Parathyroid adenoma (tissue), 2 donors: Measurements from ENCODE around the gene TAB2.

ENCODE experiments used
- H2AFZ ChIP-seq: fragments of 300-600 bp; sonication (generic); one replicate; pipeline ENCODE4 v1.7.0; 2017; ENCODE audit warnings: antibody characterized with exemption, mild to moderate bottlenecking
- H3K27ac ChIP-seq: fragments of 300-600 bp; sonication (generic); one replicate; pipeline ENCODE4 v1.7.0; 2017
- H3K27me3 ChIP-seq: fragments of 300-600 bp; sonication (generic); one replicate; pipeline ENCODE4 v1.7.0; 2017; ENCODE audit warnings: low read length; ENCODE audit not compliant: control insufficient read depth, insufficient read depth
- H3K36me3 ChIP-seq: fragments of 300-600 bp; sonication (generic); one replicate; pipeline ENCODE4 v1.7.0; 2017; ENCODE audit warnings: low read length; ENCODE audit not compliant: control insufficient read depth, insufficient read depth
- H3K4me1 ChIP-seq: fragments of 300-600 bp; sonication (generic); one replicate; pipeline ENCODE4 v1.7.0; 2017; ENCODE audit warnings: control low read depth
- H3K4me2 ChIP-seq: fragments of 300-600 bp; sonication (generic); one replicate; pipeline ENCODE4 v1.7.0; 2017; ENCODE audit warnings: low read length
- H3K4me3 ChIP-seq: fragments of 300-600 bp; sonication (generic); one replicate; pipeline ENCODE4 v1.7.0; 2017; ENCODE audit warnings: low read depth, low read length
- H3K79me2 ChIP-seq: fragments of 300-600 bp; sonication (generic); one replicate; pipeline ENCODE4 v1.7.0; 2017; ENCODE audit warnings: control low read depth
- H3K9ac ChIP-seq: fragments of 300-600 bp; sonication (generic); one replicate; pipeline ENCODE4 v1.7.0; 2017; ENCODE audit warnings: mild to moderate bottlenecking
- H3K9me3 ChIP-seq: fragments of 300-600 bp; sonication (generic); one replicate; pipeline ENCODE4 v1.7.0; 2017; ENCODE audit warnings: low read length; ENCODE audit not compliant: control insufficient read depth
- TF ChIP-seq, protein P1 (sequence below): fragments of 300-600 bp; sonication (generic); IDR thresholded peaks from one replicate; pipeline ENCODE4 v1.7.0; 2017; ENCODE audit warnings: antibody characterized with exemption, mild to moderate bottlenecking
- donor health status: primary hyperparathyroidism.

The TAB2 gene

DNA sequence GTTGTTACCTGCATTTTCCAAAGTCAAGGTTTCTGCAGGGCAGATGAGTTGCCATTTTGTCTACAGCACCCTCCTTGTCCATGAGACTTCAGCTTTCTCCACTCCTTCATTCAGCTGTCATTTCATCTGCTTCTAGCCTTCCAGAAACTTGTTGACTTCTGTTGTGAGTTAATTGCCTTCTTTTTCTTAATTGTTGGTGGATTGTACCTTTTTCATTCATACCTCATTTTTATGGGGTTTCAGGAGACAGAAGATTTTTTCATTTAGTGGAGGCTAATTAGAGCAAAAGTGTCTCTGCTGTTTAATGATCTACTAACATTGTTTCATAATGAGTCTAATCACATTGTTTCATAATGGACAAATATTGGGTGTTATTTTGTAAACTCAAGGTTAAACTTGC, 75.0 kb downstream of the TAB2 start:
- no peaks in the 10 kb centered on the region for H3K4me1 ChIP-seq
- H3K9me3 ChIP-seq, result no peaks in the 10 kb centered on the region
- no peak overlapping the region for H3K9ac ChIP-seq
- peaks cover 3% of the 10 kb centered on the region for H3K79me2 ChIP-seq
- H3K27me3 ChIP-seq, result no peaks in the 10 kb centered on the region
- no peak overlapping the region for H3K4me2 ChIP-seq
- no peak overlapping the region for H3K4me3 ChIP-seq
- no peak overlapping the region for H3K27ac ChIP-seq
- no peak overlapping the region for H2AFZ ChIP-seq
- TF ChIP-seq, protein P1, sequence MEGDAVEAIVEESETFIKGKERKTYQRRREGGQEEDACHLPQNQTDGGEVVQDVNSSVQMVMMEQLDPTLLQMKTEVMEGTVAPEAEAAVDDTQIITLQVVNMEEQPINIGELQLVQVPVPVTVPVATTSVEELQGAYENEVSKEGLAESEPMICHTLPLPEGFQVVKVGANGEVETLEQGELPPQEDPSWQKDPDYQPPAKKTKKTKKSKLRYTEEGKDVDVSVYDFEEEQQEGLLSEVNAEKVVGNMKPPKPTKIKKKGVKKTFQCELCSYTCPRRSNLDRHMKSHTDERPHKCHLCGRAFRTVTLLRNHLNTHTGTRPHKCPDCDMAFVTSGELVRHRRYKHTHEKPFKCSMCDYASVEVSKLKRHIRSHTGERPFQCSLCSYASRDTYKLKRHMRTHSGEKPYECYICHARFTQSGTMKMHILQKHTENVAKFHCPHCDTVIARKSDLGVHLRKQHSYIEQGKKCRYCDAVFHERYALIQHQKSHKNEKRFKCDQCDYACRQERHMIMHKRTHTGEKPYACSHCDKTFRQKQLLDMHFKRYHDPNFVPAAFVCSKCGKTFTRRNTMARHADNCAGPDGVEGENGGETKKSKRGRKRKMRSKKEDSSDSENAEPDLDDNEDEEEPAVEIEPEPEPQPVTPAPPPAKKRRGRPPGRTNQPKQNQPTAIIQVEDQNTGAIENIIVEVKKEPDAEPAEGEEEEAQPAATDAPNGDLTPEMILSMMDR, result no peak
- no peaks in the 10 kb centered on the region for H3K36me3 ChIP-seq

DNA sequence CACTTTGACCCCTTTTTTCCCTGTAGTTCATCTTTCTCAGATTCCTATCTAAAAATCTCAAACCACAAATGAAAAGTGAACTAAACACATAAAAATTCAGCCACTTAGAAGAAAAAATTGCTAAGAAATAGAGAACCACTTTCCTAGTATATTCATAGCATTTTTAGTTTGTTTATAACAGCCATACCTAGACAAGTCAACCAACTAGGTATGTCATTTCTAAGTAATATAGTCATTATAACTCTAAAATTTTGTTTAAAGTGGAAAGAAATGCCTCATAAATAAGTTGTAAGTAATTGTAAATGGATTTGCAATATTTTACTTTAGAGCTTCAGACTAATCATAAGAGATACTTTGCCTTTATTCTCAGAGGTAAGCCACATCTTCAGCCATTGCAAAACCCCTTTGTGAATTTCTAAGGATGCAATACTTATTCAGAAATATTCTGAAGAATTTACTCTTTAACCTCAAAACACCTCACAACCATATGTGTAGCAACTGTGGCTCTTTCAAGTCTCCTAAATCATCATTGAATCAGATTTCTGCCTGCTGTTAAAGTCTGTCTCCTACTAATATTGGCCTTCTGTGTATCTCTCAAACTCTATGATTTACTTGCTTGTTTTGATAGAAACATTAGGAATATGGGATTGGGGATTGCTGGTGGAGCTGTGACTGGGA, 75.6 kb downstream of the TAB2 start:
- Histone ChIP-seq H3K79me2 (peaks cover 3% of the 10 kb centered on the region), H2AFZ (no peak overlapping the region), H3K4me2 (no peak overlapping the region), H3K9me3 (no peaks in the 10 kb centered on the region), H3K4me1 (no peaks in the 10 kb centered on the region), H3K27me3 (no peaks in the 10 kb centered on the region), H3K9ac (no peak overlapping the region), H3K27ac (no peak overlapping the region), H3K4me3 (no peak overlapping the region), H3K36me3 (no peaks in the 10 kb centered on the region)
- TF ChIP-seq, protein P1, result no peak

DNA sequence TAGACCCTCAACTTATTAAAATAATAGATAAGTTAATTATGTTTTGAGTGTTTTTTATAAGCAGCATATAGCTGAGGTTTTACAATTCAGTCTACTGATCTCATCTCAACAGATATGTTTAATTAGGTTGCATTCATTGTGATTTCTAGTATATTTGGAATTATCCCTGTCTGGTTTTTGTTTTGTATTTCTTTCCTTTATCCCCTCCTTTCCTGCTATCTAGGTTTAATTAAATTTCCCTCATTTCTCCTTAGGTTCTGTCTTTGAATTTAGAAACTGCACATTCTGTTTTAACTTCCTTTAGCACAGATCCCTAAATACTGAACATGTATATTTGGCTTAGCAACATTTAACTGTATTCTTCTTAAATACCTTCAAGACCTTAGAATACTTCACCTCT, 77.7 kb downstream of the TAB2 start:
- Histone ChIP-seq H2AFZ (no peak overlapping the region), H3K79me2 (no peaks in the 10 kb centered on the region), H3K4me3 (no peak overlapping the region), H3K4me1 (no peaks in the 10 kb centered on the region), H3K9ac (no peak overlapping the region), H3K36me3 (no peaks in the 10 kb centered on the region), H3K9me3 (no peaks in the 10 kb centered on the region), H3K27me3 (no peaks in the 10 kb centered on the region), H3K27ac (no peak overlapping the region), H3K4me2 (no peak overlapping the region)
- TF ChIP-seq, protein P1, result no peak

DNA sequence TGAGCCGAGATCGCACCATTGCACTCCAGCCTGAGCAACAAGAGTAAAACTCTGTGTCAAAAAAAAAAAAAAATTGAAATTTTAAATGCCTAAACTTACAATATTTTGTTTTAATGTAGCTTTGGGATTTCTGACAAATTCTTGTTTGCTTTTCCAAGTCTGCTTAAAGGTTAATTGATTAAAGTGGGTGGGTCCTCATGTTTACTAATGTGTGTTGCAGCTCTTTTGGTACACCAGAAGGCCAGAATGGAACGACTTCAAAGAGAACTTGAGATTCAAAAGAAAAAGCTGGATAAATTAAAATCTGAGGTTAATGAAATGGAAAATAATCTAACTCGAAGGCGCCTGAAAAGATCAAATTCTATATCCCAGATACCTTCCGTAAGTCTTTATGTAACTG, 79.9 kb downstream of the TAB2 start:
- TF ChIP-seq, protein P1, result no peak
- H3K9ac ChIP-seq, result no peak overlapping the region
- no peaks in the 10 kb centered on the region for H3K4me1 ChIP-seq
- H3K4me3 ChIP-seq, result no peak overlapping the region
- no peaks in the 10 kb centered on the region for H3K79me2 ChIP-seq
- H3K9me3 ChIP-seq, result no peaks in the 10 kb centered on the region
- no peaks in the 10 kb centered on the region for H3K27me3 ChIP-seq
- no peak overlapping the region for H3K4me2 ChIP-seq
- H2AFZ ChIP-seq, result no peak overlapping the region
- no peak overlapping the region for H3K27ac ChIP-seq
- no peaks in the 10 kb centered on the region for H3K36me3 ChIP-seq

DNA sequence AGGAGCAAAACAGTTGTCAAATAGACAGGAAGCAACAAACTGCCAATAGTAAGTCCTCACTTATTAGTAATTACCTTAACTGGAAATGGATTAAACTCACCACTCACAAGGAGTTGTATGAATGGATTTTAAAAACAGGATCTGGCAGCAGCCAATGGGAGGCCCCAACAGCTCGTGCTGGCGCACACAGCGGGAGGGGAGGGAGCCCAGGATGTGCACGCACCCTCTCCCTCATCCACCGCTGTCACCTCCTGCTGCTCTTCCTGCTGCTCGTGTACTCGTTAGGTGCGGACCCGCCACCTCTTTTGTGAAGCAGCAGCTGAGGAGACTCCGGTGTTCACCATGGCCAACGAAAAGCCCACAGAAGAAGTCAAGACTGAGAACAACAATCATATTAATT, 82.5 kb downstream of the TAB2 start, which contains the start of gene SUMO4:
TSS of gene SUMO4 (plus strand) at position 213 of the 400 bp plus-strand sequence. CDS start at position 343, 130 bp downstream.
- no peaks in the 10 kb centered on the region for H3K9me3 ChIP-seq
- no peak within 1 kb of the TSS for H3K4me2 ChIP-seq
- H3K4me1 ChIP-seq, result no peaks in the 10 kb centered on the region
- H3K27me3 ChIP-seq, result no peaks in the 10 kb centered on the region
- no peak within 1 kb of the TSS for H2AFZ ChIP-seq
- no peak within 1 kb of the TSS for H3K27ac ChIP-seq
- H3K79me2 ChIP-seq, result no peaks in the 10 kb centered on the region
- TF ChIP-seq, protein P1, result no peak
- no peak within 1 kb of the TSS for H3K9ac ChIP-seq
- H3K36me3 ChIP-seq, result no peaks in the 10 kb centered on the region
- H3K4me3 ChIP-seq, result no peak within 1 kb of the TSS
